Ishikawa (cell line): Measurements from ENCODE around the gene ATP11A.

ENCODE experiments used
- CEBPB ChIP-seq: IDR thresholded peaks from 2 replicates; pipeline ENCODE4 v1.6.1; 2012
- CREB1 ChIP-seq: IDR thresholded peaks from 2 replicates; pipeline ENCODE4 v1.6.1; 2012; ENCODE audit warnings: low read depth
- EGR1 ChIP-seq: IDR thresholded peaks from 2 replicates; pipeline ENCODE4 v1.6.1; 2012
- EP300 ChIP-seq: IDR thresholded peaks from 2 replicates; pipeline ENCODE4 v1.6.1; 2012; ENCODE audit warnings: borderline replicate concordance
- FOXM1 ChIP-seq: IDR thresholded peaks from 2 replicates; pipeline ENCODE4 v1.6.1; 2012; ENCODE audit warnings: low read depth, borderline replicate concordance
- MAX ChIP-seq: IDR thresholded peaks from 2 replicates; pipeline ENCODE4 v1.6.1; 2012
- NFIC ChIP-seq: IDR thresholded peaks from 2 replicates; pipeline ENCODE4 v1.6.1; 2012
- RAD21 ChIP-seq: IDR thresholded peaks from 2 replicates; pipeline ENCODE4 v1.6.1; 2012; ENCODE audit warnings: low read depth
- REST ChIP-seq: IDR thresholded peaks from 2 replicates; pipeline ENCODE4 v1.6.1; 2012; ENCODE audit warnings: low read depth, mild to moderate bottlenecking
- TAF1 ChIP-seq: IDR thresholded peaks from 2 replicates; pipeline ENCODE4 v1.6.1; 2012; ENCODE audit warnings: low read depth, mild to moderate bottlenecking
- TCF12 ChIP-seq: IDR thresholded peaks from 2 replicates; pipeline ENCODE4 v1.6.1; 2012; ENCODE audit warnings: low read depth
- TEAD4 ChIP-seq: IDR thresholded peaks from 2 replicates; pipeline ENCODE4 v1.6.1; 2012
- USF1 ChIP-seq: IDR thresholded peaks from 2 replicates; pipeline ENCODE4 v1.6.1; 2012
- YY1 ChIP-seq: IDR thresholded peaks from 2 replicates; pipeline ENCODE4 v1.6.1; 2012; ENCODE audit warnings: low read depth
- ZBTB7A ChIP-seq: IDR thresholded peaks from 2 replicates; pipeline ENCODE4 v1.6.1; 2012; ENCODE audit warnings: low read depth

The ATP11A gene

GRCh38 chr13:112752211-112752610 is 62.4 kb downstream of the ATP11A start:
- no peak for TF ChIP-seq CEBPB
- TF ChIP-seq CREB1: no peak
- no peak for TF ChIP-seq TAF1
- no peak for TF ChIP-seq EGR1
- no peak for TF ChIP-seq MAX
- no peak for TF ChIP-seq REST
- TF ChIP-seq ZBTB7A: no peak
- no peak for TF ChIP-seq TCF12
- no peak for TF ChIP-seq USF1

GRCh38 chr13:112752711-112753541 is 63.1 kb downstream of the ATP11A start:
- TF ChIP-seq FOXM1: no peak
- no peak for TF ChIP-seq TAF1
- no peak for TF ChIP-seq CREB1
- TF ChIP-seq YY1: no peak
- TF ChIP-seq TCF12: no peak
- TF ChIP-seq CEBPB: no peak
- TF ChIP-seq ZBTB7A: no peak
- no peak for TF ChIP-seq REST
- no peak for TF ChIP-seq MAX
- no peak for TF ChIP-seq NFIC
- TF ChIP-seq RAD21: no peak
- TF ChIP-seq USF1: no peak
- TF ChIP-seq TEAD4: no peak

- TF ChIP-seq EP300: no peak
- TF ChIP-seq EGR1: no peak
Observed at GRCh38 chr13:112753833-112754232, 64.0 kb downstream of the ATP11A start.

GRCh38 chr13:112754281-112755025 is 64.6 kb downstream of the ATP11A start:
- TF ChIP-seq EP300 (no peak), USF1 (no peak), RAD21 (no peak), CREB1 (no peak), REST (no peak), TCF12 (no peak), YY1 (no peak)
